ENCODE measurements around the gene CGNL1. TPM values are rescaled to one million over a fixed set of nuclear protein-coding genes. Genes with fewer than 3 reads are reported as not detected.

The CGNL1 gene
- total and polyA plus RNA-seq, 11 donors = 3.8 to 40.0 (median 23.4) TPM

DNA sequence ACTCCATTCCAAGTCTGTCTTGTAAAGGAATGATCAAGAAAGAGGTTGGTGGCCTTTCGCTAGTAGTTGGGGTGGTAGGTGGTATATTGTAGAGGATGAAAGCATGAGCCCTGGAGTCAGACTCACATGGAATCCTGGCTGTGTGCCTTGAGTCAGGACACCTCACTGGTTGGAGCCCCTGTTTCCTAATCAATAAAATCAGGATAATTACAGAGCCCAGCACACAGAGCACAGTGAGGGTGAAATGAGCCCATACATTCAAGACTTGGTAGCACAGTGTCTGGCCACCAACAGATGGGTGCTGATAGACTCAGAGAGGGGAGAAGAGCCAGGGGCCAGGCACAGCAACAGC is 120.3 kb downstream of the CGNL1 start:
- H3K4me3 ChIP-seq = no peak overlapping the region
- no peaks in the 10 kb centered on the region for H3K36me3 ChIP-seq
- peaks cover 0 to 46% (median 25%) of the 10 kb centered on the region in 12 donors for H3K4me1 ChIP-seq
- intact Hi-C loops (cut with DNase I) = no loop called here
- DNase-seq = no peak
- H3K27ac ChIP-seq = peak overlapping the region in 9 of 12 donors; percentile 11 to 77 (median 56)
- WGBS, 4 donors = 92 to 99% (median 96%) methylated on average over 1 of the region's 1 CpG
- H3K9me3 ChIP-seq = no peaks in the 10 kb centered on the region
- peak in 1 of 4 donors; percentile 4 for ATAC-seq
- H3K27me3 ChIP-seq = no peaks in the 10 kb centered on the region
- TF ChIP-seq POLR2A (IDR thresholded peaks at IDR 0.05) = no peak
- TF ChIP-seq, protein P1, sequence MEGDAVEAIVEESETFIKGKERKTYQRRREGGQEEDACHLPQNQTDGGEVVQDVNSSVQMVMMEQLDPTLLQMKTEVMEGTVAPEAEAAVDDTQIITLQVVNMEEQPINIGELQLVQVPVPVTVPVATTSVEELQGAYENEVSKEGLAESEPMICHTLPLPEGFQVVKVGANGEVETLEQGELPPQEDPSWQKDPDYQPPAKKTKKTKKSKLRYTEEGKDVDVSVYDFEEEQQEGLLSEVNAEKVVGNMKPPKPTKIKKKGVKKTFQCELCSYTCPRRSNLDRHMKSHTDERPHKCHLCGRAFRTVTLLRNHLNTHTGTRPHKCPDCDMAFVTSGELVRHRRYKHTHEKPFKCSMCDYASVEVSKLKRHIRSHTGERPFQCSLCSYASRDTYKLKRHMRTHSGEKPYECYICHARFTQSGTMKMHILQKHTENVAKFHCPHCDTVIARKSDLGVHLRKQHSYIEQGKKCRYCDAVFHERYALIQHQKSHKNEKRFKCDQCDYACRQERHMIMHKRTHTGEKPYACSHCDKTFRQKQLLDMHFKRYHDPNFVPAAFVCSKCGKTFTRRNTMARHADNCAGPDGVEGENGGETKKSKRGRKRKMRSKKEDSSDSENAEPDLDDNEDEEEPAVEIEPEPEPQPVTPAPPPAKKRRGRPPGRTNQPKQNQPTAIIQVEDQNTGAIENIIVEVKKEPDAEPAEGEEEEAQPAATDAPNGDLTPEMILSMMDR (IDR thresholded peaks at IDR 0.05) = no peak

DNA sequence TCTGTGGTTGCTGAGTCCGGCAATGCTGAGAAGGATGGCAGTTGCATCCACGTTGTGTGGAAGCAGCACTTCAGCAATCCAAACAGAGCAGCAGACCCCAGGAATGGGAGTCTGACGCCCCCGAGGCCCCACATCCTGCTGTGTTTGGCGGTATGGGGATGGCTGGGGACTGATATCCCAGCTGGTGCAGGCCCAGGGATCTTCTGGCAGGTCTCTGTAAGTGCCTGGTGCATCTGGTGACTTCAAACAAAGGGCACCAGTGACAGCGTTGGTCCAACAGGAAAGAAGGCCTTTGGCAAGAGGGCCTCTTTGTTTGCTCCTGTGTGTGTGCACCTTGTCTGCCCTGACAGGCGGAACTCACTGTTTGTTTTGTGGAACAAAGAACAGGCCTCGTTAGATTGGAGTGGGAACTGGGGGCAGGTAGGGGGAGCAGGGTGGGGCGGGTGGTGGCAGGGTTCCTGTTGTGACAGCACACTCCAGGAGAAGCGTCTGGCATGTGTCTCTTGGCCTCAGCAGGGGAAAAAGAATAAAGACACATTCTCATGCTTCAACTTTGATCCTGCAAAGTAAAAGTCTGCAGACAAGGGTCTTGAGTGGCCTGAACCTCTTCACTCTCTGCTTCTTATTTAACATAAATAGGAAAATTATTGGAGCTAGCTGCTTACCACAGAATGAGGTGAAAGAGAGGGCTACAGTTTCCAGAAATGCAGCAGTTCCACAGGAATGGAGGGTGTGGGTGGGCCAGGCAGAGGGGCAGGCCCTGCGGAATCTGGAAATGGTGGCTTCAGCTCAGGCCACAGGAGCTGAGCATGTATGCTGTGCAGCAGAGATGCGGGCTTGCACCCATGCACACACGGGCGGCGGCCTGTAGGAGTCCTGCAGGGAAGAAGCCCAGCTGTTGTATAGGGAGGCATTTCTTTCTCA is 120.9 kb downstream of the CGNL1 start:
- DNase-seq = peak in 3 of 5 donors; percentile 54 to 62 (median 54)

DNA sequence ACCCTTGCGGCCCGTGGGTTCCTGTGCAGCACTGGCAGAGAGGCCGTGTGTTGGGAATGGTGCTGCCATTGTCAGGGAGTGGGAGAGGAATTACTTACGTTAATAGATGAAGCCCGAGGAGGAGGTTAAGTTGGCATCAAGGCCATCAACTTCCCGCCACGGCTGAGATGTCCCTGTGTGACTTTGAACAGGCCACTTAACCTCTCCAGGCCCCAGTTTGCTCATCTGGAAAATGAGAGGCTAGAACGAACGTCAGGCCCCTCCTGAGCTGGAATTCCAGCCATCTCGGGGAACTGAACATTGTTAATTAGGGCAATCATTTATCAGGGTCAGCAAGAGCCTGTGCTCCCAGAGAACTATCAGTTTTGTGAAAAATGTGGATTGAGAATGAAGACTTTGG is 124.0 kb downstream of the CGNL1 start:
- Histone ChIP-seq H3K9me3 (no peaks in the 10 kb centered on the region), H3K4me3 (no peak overlapping the region), H3K4me1 (peaks cover 0 to 66% (median 21%) of the 10 kb centered on the region in 12 donors), H3K27me3 (no peaks in the 10 kb centered on the region), H3K36me3 (no peaks in the 10 kb centered on the region), H3K27ac (no peak overlapping the region)
- intact Hi-C loops (cut with DNase I) = no loop called here
- no peak for DNase-seq
- no peak for ATAC-seq
- TF ChIP-seq, protein P1 (IDR thresholded peaks at IDR 0.05) = no peak
- TF ChIP-seq POLR2A (IDR thresholded peaks at IDR 0.05) = no peak
- 72 to 76% (median 75%) methylated on average over 10 of the region's 10 CpGs for WGBS, 4 donors

More for the DNA sequence above, 120.9 kb downstream of the CGNL1 start:
- H3K27ac ChIP-seq = peak overlapping the region in 10 of 12 donors; percentile 11 to 77 (median 51)
- H3K27me3 ChIP-seq = no peaks in the 10 kb centered on the region
- no peak for TF ChIP-seq POLR2A (IDR thresholded peaks at IDR 0.05)
- TF ChIP-seq, protein P1 (IDR thresholded peaks at IDR 0.05) = no peak
- peak; percentile 79 to 87 (median 82) for ATAC-seq
- no peaks in the 10 kb centered on the region for H3K36me3 ChIP-seq
- WGBS, 4 donors = 56 to 77% (median 69%) methylated on average over 9 to 15 of the region's 15 CpGs
- no peaks in the 10 kb centered on the region for H3K9me3 ChIP-seq
- no peak overlapping the region for H3K4me3 ChIP-seq
- intact Hi-C loops (cut with DNase I) = no loop called here
- peaks cover 0 to 53% (median 26%) of the 10 kb centered on the region in 12 donors for H3K4me1 ChIP-seq

DNA sequence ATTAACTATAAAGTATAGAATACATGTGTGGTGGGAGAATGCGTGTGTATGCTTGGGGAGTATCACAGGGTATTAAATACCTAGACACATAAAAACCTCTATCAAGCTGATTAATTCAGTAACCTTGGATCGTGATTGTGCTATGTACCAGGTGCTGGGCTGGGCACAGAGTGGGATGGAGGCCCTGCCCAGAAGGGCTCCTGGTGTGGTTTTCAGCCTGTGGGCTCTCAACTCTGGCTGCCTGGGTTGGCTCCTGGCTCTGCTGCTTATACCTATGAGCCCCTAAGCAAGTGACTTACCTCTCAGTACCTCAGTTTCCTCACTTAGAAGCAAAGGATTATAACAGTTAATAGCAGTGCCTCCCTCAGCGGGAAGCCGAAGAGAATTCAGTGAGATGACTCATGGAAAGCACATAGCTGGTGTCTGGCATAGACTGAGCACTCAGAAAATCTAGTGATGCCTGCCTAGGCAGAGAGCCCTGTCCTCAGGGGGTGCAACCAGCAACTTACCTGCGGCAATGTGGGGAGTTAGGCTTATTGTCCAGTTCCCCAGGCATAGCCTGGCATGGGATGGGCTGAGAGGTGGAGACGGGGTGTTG is 124.8 kb downstream of the CGNL1 start:
- DNase-seq = no peak
- intact Hi-C loops (cut with DNase I) = no loop called here
- Histone ChIP-seq H3K4me3 (no peak overlapping the region), H3K27ac (peak overlapping the region in 4 of 12 donors; percentile 26 to 55 (median 33)), H3K27me3 (no peaks in the 10 kb centered on the region), H3K4me1 (peaks cover 0 to 66% (median 22%) of the 10 kb centered on the region in 12 donors), H3K36me3 (no peaks in the 10 kb centered on the region), H3K9me3 (no peaks in the 10 kb centered on the region)
- 78 to 88% (median 82%) methylated on average over 6 of the region's 6 CpGs for WGBS, 4 donors
- TF ChIP-seq, protein P1 (IDR thresholded peaks at IDR 0.05) = no peak
- no peak for TF ChIP-seq POLR2A (IDR thresholded peaks at IDR 0.05)
- ATAC-seq = peak in 3 of 4 donors; percentile 23 to 43 (median 29)
